HEK293 (cell line): ENCODE results near the gene GAL3ST3.

Experiments used
- CTCF ChIA-PET: fragments of 350-600 bp; formaldehyde crosslinking; extraction: SDS; loops from one replicate; lab custom pipeline; 2021; ENCODE audit warnings: antibody characterized with exemption; lab: Yijun Ruan, JAX
- POLR2A ChIA-PET: fragments of 300-600 bp; formaldehyde crosslinking; extraction: SDS; loops from one replicate; lab custom pipeline; 2020; ENCODE audit warnings: antibody characterized with exemption, inconsistent platforms; lab: Yijun Ruan, JAX
- H3K27ac ChIP-seq: fragments of 200-500 bp; sonication (Bioruptor generic); 2 replicates; pipeline ENCODE4 v1.5.1; 2014; ENCODE audit warnings: low read depth, low read length, control low read depth, inconsistent platforms; ENCODE audit errors: extremely low read depth
- H3K36me3 ChIP-seq, 2 experiments: fragments of 200-500 bp in 1 of 2; sonication (Bioruptor generic) in 1 of 2; 1 replicate in 1 of 2; 2 replicates in 1 of 2; pipeline ENCODE4 v1.5.1; 2014 to 2017; ENCODE audit warnings: inconsistent platforms in 2 of 2, low read length in 2 of 2; ENCODE audit not compliant: control insufficient read depth in 2 of 2, insufficient read depth in 1 of 2
- H3K4me1 ChIP-seq: fragments of 200-500 bp; sonication (Bioruptor generic); 2 replicates; pipeline ENCODE4 v1.5.1; 2014; ENCODE audit warnings: mild to moderate bottlenecking, low read length, inconsistent platforms; ENCODE audit not compliant: control insufficient read depth, insufficient read depth
- H3K4me3 ChIP-seq: 2 replicates; pipeline ENCODE4 v1.5.1; 2011; ENCODE audit warnings: low read depth, mild to moderate bottlenecking, control low read depth, low read length, moderate library complexity
- H3K9me3 ChIP-seq: fragments of 200-500 bp; sonication (Bioruptor generic); 2 replicates; pipeline ENCODE4 v1.5.1; 2014; ENCODE audit warnings: low read depth, low read length, inconsistent platforms; ENCODE audit not compliant: control insufficient read depth, insufficient read depth
- BCL11B ChIP-seq: fragments of 450-650 bp; formaldehyde crosslinking; IDR thresholded peaks from 2 replicates; pipeline ENCODE4 v1.5.1; 2016; ENCODE audit warnings: low read depth, missing biosample characterization, missing genetic modification characterization
- EGR2 ChIP-seq: fragments of 450-650 bp; formaldehyde crosslinking; IDR thresholded peaks from 2 replicates; pipeline ENCODE4 v1.5.1; 2016; ENCODE audit warnings: low read depth, missing biosample characterization, missing genetic modification characterization
- FEZF1 ChIP-seq: fragments of 450-650 bp; formaldehyde crosslinking; IDR thresholded peaks from 2 replicates; pipeline ENCODE4 v1.5.1; 2016; ENCODE audit warnings: missing biosample characterization, missing genetic modification characterization
- GLIS2 ChIP-seq: fragments of 450-650 bp; formaldehyde crosslinking; IDR thresholded peaks from 2 replicates; pipeline ENCODE4 v1.5.1; 2016; ENCODE audit warnings: missing biosample characterization, missing genetic modification characterization
- MZF1 ChIP-seq: fragments of 450-650 bp; formaldehyde crosslinking; IDR thresholded peaks from 2 replicates; pipeline ENCODE4 v1.5.1; 2017; ENCODE audit warnings: missing biosample characterization, missing genetic modification characterization, borderline replicate concordance
- ZBTB17 ChIP-seq: fragments of 450-650 bp; formaldehyde crosslinking; IDR thresholded peaks from 2 replicates; pipeline ENCODE4 v1.5.1; 2016; ENCODE audit warnings: missing biosample characterization, missing genetic modification characterization
- ZBTB20 ChIP-seq: fragments of 450-650 bp; formaldehyde crosslinking; IDR thresholded peaks from 2 replicates; pipeline ENCODE4 v1.5.1; 2016; ENCODE audit warnings: missing biosample characterization, missing genetic modification characterization
- ZFHX2 ChIP-seq: fragments of 450-650 bp; formaldehyde crosslinking; conservative IDR thresholded peaks from 2 replicates; pipeline ENCODE4 v1.5.1; 2016; ENCODE audit warnings: missing biosample characterization, missing genetic modification characterization
- ZFP69B ChIP-seq: fragments of 450-650 bp; formaldehyde crosslinking; IDR thresholded peaks from 2 replicates; pipeline ENCODE4 v1.5.1; 2016; ENCODE audit warnings: missing biosample characterization, missing genetic modification characterization
- ZNF140 ChIP-seq: fragments of 450-650 bp; formaldehyde crosslinking; IDR thresholded peaks from 2 replicates; pipeline ENCODE4 v1.5.1; 2016; ENCODE audit warnings: missing biosample characterization, missing genetic modification characterization
- ZNF174 ChIP-seq: fragments of 450-650 bp; formaldehyde crosslinking; IDR thresholded peaks from 2 replicates; pipeline ENCODE4 v1.5.0; 2017; ENCODE audit warnings: missing biosample characterization, mild to moderate bottlenecking, missing genetic modification characterization
- ZNF239 ChIP-seq: fragments of 450-650 bp; formaldehyde crosslinking; IDR thresholded peaks from 2 replicates; pipeline ENCODE4 v1.5.1; 2016; ENCODE audit warnings: missing biosample characterization, missing genetic modification characterization
- ZNF335 ChIP-seq: fragments of 450-650 bp; formaldehyde crosslinking; conservative IDR thresholded peaks from 2 replicates; pipeline ENCODE4 v1.5.1; 2016; ENCODE audit warnings: missing biosample characterization, missing genetic modification characterization
- ZNF341 ChIP-seq: fragments of 450-650 bp; formaldehyde crosslinking; IDR thresholded peaks from 2 replicates; pipeline ENCODE4; 2016; ENCODE audit warnings: low read depth, missing biosample characterization, missing genetic modification characterization
- ZNF394 ChIP-seq: fragments of 450-650 bp; formaldehyde crosslinking; IDR thresholded peaks from 2 replicates; pipeline ENCODE4 v1.5.1; 2016; ENCODE audit warnings: missing biosample characterization, missing genetic modification characterization, mild to moderate bottlenecking, moderate library complexity, borderline replicate concordance
- ZNF416 ChIP-seq: fragments of 450-650 bp; formaldehyde crosslinking; IDR thresholded peaks from 2 replicates; pipeline ENCODE4 v1.5.1; 2016; ENCODE audit warnings: missing biosample characterization, missing genetic modification characterization
- ZNF510 ChIP-seq: fragments of 450-650 bp; formaldehyde crosslinking; IDR thresholded peaks from 2 replicates; pipeline ENCODE4 v1.5.1; 2018; ENCODE audit warnings: mild to moderate bottlenecking, missing genetic modification characterization, missing biosample characterization; ENCODE audit not compliant: insufficient replicate concordance
- ZNF514 ChIP-seq: fragments of 450-650 bp; formaldehyde crosslinking; IDR thresholded peaks from 2 replicates; pipeline ENCODE4 v1.5.1; 2016; ENCODE audit warnings: missing biosample characterization, missing genetic modification characterization
- ZNF585B ChIP-seq: fragments of 450-650 bp; formaldehyde crosslinking; IDR thresholded peaks from 2 replicates; pipeline ENCODE4 v1.5.1; 2016; ENCODE audit warnings: missing biosample characterization, missing genetic modification characterization
- ZNF629 ChIP-seq: fragments of 450-650 bp; formaldehyde crosslinking; IDR thresholded peaks from 2 replicates; pipeline ENCODE4 v1.5.1; 2017; ENCODE audit warnings: missing biosample characterization, missing genetic modification characterization
- ZNF654 ChIP-seq: fragments of 450-650 bp; formaldehyde crosslinking; IDR thresholded peaks from 2 replicates; pipeline ENCODE4 v1.5.1; 2016; ENCODE audit warnings: low read depth, missing biosample characterization, missing genetic modification characterization
- ZNF792 ChIP-seq: fragments of 450-650 bp; formaldehyde crosslinking; IDR thresholded peaks from 2 replicates; pipeline ENCODE4 v1.5.1; 2016; ENCODE audit warnings: missing biosample characterization, missing genetic modification characterization
- ZNF837 ChIP-seq: fragments of 450-650 bp; formaldehyde crosslinking; IDR thresholded peaks from 2 replicates; pipeline ENCODE4 v1.5.1; 2016; ENCODE audit warnings: missing biosample characterization, missing genetic modification characterization
- TF ChIP-seq, protein P1 (sequence below): fragments of 450-650 bp; formaldehyde crosslinking; IDR thresholded peaks from 2 replicates; pipeline ENCODE4 v1.5.1; 2016; ENCODE audit warnings: missing biosample characterization, missing genetic modification characterization
- TF ChIP-seq, protein P2 (sequence below): fragments of 450-650 bp; formaldehyde crosslinking; IDR thresholded peaks from 2 replicates; pipeline ENCODE4 v1.5.1; 2016; ENCODE audit warnings: missing biosample characterization, missing genetic modification characterization

Gene GAL3ST3

DNA sequence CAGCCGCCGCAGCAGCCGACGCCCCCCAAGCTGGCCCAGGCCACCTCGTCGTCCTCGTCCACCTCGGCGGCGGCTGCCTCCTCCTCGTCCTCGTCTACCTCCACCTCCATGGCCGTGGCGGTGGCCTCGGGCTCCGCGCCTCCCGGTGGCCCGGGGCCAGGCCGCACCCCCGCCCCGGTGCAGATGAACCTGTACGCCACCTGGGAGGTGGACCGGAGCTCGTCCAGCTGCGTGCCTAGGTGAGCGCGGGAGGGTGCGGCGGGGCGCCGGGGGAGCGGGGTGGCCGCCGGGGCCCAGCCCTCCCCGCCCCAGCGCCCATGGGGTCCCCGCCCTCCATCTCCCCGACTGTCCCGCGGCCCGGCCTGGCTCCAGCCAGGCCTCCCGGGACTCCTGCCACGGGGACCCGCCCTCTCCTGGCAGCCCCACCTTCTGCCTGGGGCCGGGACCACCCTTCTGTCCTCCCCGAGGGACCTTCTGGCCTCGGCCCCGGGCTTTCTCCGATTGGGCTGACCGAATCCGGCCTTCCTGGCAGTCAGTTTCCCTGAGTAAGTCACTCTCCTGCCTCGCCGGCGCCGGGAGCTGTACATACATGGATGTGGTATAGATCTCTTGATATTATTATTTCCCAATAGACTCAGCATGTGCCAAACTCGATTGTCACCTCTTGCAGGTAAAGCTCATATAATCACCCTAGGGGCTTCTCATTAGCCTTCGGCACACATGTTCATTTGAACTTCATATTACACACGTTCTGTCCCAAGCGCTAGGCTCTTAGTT lies 21.8 kb upstream of the GAL3ST3 start (continued):
- TF ChIP-seq, protein P1, sequence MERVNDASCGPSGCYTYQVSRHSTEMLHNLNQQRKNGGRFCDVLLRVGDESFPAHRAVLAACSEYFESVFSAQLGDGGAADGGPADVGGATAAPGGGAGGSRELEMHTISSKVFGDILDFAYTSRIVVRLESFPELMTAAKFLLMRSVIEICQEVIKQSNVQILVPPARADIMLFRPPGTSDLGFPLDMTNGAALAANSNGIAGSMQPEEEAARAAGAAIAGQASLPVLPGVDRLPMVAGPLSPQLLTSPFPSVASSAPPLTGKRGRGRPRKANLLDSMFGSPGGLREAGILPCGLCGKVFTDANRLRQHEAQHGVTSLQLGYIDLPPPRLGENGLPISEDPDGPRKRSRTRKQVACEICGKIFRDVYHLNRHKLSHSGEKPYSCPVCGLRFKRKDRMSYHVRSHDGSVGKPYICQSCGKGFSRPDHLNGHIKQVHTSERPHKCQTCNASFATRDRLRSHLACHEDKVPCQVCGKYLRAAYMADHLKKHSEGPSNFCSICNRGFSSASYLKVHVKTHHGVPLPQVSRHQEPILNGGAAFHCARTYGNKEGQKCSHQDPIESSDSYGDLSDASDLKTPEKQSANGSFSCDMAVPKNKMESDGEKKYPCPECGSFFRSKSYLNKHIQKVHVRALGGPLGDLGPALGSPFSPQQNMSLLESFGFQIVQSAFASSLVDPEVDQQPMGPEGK (tag by site-specific recombination) = 0 out of 2 replicates have a peak, but pooled peaks have one; percentile 34
- TF ChIP-seq ZNF140 (no peak), GLIS2 (tag by site-specific recombination) (peak; percentile 41; the same call in 1 of the 2 replicates)
- TF ChIP-seq, all 188 proteins: peak for 11

DNA sequence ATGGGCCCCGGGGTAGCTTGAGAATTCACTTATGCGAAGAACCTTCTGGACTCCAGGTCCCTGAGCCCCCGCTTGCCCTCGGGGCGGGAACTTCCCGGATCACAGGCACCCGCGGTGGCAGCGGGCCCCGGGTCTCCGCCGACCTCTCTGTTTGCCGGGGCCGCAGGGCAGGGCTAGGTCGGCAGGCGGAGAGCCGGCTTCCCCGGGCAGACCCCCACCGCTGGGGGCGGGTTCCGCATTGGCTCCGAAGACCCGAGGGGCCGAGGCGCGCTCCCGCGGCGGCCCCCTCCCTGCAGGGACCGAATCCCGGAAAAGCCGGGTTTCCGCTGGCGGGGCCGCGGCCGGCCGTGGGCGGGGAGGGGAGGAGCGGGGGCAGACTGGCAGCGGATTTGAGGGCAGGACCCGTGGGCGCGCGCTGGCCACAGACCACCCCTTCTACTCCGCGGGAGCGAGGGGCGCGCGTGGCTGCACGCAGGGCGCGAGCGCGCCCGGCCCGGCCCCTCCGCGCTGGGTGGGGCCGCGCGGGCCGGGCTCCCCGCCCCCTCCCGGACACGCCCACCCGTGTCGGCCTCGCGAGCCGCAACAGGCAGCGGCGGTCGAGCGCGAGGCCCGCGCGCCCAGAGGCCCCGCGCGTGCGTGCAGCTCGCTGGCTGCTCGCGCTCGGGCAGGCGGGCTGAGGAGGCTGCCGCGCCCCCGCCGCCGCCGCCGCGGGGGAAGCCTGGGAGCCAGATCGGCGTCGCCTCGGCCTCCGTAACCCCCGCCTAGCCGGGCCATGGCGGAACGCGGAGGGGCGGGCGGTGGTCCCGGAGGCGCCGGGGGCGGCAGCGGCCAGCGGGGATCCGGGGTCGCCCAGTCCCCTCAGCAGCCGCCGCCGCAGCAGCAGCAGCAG lies 21.0 kb upstream of the GAL3ST3 start, which contains the start of gene PACS1:
Gene PACS1, plus strand, starts transcription at position 558 of the 889 bp plus-strand sequence. Its CDS starts 215 bp downstream, at position 773.
- Histone ChIP-seq H3K4me3 (peak within 1 kb of the TSS; percentile 76), H3K9me3 (no peaks in the 10 kb centered on the region), H3K27ac (peak within 1 kb of the TSS; percentile 81), H3K4me1 (no peaks in the 10 kb centered on the region; the same call in none of the 2 replicates), H3K36me3 (peaks cover 8 to 63% of the 10 kb centered on the region in 2 experiments)
- POLR2A ChIA-PET = interaction anchor here (0.6 to 1.5 kb wide), 3 partner anchors 14 to 65 kb away, joined by 3 to 7 read pairs (median 3); no protein-coding TSS in a partner anchor
- CTCF ChIA-PET = interaction anchor here (0.5 to 5.4 kb wide), 14 partner anchors 12 to 197 kb away, joined by 3 to 61 read pairs (median 8); no protein-coding TSS in a partner anchor
- TF ChIP-seq ZNF174 (no peak), EGR2 (peak; percentile 64), ZBTB20 (tag by site-specific recombination) (peak; percentile 33; the same call in 1 of the 2 replicates), ZNF514 (tag by site-specific recombination) (no peak), ZNF837 (no peak), ZNF510 (tag by site-specific recombination) (no peak), ZNF629 (tag by site-specific recombination) (no peak), MZF1 (tag by site-specific recombination) (no peak), ZNF585B (tag by site-specific recombination) (peak; percentile 51), ZNF416 (tag by site-specific recombination) (no peak), ZFP69B (tag by site-specific recombination) (0 out of 2 replicates have a peak, but pooled peaks have one; percentile 24), ZFHX2 (tag by site-specific recombination) (peak; percentile 84), FEZF1 (tag by site-specific recombination) (no peak), ZNF341 (tag by site-specific recombination) (peak; percentile 71), ZNF239 (no peak), ZNF335 (tag by site-specific recombination) (peak; percentile 88), ZNF654 (tag by site-specific recombination) (no peak), BCL11B (tag by site-specific recombination) (no peak), ZBTB17 (no peak), ZNF792 (tag by site-specific recombination) (no peak), ZNF394 (tag by site-specific recombination) (no peak)
- TF ChIP-seq, protein P2, sequence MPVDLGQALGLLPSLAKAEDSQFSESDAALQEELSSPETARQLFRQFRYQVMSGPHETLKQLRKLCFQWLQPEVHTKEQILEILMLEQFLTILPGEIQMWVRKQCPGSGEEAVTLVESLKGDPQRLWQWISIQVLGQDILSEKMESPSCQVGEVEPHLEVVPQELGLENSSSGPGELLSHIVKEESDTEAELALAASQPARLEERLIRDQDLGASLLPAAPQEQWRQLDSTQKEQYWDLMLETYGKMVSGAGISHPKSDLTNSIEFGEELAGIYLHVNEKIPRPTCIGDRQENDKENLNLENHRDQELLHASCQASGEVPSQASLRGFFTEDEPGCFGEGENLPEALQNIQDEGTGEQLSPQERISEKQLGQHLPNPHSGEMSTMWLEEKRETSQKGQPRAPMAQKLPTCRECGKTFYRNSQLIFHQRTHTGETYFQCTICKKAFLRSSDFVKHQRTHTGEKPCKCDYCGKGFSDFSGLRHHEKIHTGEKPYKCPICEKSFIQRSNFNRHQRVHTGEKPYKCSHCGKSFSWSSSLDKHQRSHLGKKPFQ (tag by site-specific recombination) = no peak
- TF ChIP-seq, protein P1 (tag by site-specific recombination) = peak; percentile 72
